Mesothelial cell of epicardium (in vitro differentiated cells): ENCODE measurements around the gene LMX1B. TPM values are rescaled to one million over a fixed set of nuclear protein-coding genes. Genes with fewer than 3 reads are reported as not detected.
A peak's percentile ranks its signal among the peaks of the same experiment; 100 is the strongest.

Source experiments
- DNase-seq, 2 experiments: peaks; one replicate each; pipeline ENCODE4 v3.0.0; 2021; ENCODE audit warnings: low spot score in 2 of 2; ENCODE audit not compliant: unreplicated experiment in 2 of 2
- H3K27ac Mint-ChIP-seq: 2 replicates; pipeline ENCODE4 v1.8.0; 2021; ENCODE audit warnings: mixed read lengths
- H3K27me3 Mint-ChIP-seq: 2 replicates; pipeline ENCODE4 v1.8.0; 2021; ENCODE audit warnings: low read depth, mixed read lengths
- H3K36me3 Mint-ChIP-seq: 2 replicates; pipeline ENCODE4 v1.8.0; 2021; ENCODE audit warnings: mixed read lengths
- H3K4me1 Mint-ChIP-seq: 2 replicates; pipeline ENCODE4 v1.8.0; 2021; ENCODE audit warnings: mixed read lengths
- H3K4me3 Mint-ChIP-seq: 2 replicates; pipeline ENCODE4 v1.8.0; 2021; ENCODE audit warnings: mild to moderate bottlenecking, moderate library complexity, mixed read lengths
- H3K9me3 Mint-ChIP-seq: 2 replicates; pipeline ENCODE4 v1.8.0; 2021; ENCODE audit warnings: mixed read lengths
- total RNA-seq: library from RNA; stranded (reverse); gene quantifications from 3 replicates; pipeline ENCODE4 v1.2.1, GENCODE V29; 2021
- TF ChIP-seq, protein P1 (sequence below): fragments of 200-600 bp; sonication (generic); IDR thresholded peaks from one replicate; pipeline ENCODE4 v1.5.0; 2021; ENCODE audit warnings: antibody characterized with exemption; ENCODE audit not compliant: unreplicated experiment

The LMX1B gene
- total RNA-seq, 1 donor from 2014 or later = 0.09 TPM

DNA sequence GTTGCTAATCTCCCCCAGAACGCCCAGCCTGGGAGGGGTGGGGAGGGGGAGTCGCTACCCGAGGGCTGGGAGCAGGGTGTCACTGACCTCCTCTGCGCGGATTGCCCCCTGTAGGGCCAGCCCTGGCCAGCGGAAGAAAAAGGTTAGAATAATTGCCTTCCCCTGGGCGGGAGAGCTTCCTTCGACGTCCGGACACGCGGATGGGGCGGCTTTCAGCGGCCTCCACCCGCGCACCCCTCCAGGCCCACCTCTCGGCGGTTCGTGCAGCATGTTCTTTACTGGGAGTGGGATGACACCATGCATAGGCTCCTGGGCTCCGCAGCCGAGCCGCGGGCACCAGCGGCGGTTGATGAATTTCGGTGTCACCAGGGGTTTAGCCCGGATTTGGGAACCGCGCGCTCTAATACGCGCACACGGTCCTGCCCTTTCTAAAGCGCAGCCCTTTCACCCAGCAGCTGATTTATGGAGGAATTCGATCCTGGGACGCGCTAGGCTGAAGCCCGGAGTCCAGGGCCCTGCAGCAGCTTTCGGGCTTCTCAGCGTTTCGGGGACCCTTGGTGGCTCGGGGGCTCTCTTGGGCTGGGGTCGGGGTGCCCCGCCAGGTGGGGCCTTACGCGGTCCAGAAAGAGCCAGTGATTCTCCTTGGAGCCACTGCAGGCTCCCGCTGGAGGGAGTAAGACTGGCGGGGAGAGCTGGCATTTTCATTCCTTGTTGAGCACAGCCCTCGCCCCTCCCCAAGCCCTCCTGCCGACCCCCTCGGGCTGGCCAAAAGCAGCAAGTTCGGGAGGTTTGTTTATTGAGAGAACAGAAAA is 10.1 kb downstream of the LMX1B start:
- no peak overlapping the region for H3K4me3 Mint-ChIP-seq
- H3K27me3 Mint-ChIP-seq = peaks cover 100% of the 10 kb centered on the region
- H3K36me3 Mint-ChIP-seq = no peaks in the 10 kb centered on the region
- H3K27ac Mint-ChIP-seq = no peak overlapping the region
- TF ChIP-seq, protein P1, sequence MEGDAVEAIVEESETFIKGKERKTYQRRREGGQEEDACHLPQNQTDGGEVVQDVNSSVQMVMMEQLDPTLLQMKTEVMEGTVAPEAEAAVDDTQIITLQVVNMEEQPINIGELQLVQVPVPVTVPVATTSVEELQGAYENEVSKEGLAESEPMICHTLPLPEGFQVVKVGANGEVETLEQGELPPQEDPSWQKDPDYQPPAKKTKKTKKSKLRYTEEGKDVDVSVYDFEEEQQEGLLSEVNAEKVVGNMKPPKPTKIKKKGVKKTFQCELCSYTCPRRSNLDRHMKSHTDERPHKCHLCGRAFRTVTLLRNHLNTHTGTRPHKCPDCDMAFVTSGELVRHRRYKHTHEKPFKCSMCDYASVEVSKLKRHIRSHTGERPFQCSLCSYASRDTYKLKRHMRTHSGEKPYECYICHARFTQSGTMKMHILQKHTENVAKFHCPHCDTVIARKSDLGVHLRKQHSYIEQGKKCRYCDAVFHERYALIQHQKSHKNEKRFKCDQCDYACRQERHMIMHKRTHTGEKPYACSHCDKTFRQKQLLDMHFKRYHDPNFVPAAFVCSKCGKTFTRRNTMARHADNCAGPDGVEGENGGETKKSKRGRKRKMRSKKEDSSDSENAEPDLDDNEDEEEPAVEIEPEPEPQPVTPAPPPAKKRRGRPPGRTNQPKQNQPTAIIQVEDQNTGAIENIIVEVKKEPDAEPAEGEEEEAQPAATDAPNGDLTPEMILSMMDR = no peak
- peaks cover 27% of the 10 kb centered on the region for H3K4me1 Mint-ChIP-seq
- H3K9me3 Mint-ChIP-seq = no peaks in the 10 kb centered on the region
- DNase-seq = no peak

DNA sequence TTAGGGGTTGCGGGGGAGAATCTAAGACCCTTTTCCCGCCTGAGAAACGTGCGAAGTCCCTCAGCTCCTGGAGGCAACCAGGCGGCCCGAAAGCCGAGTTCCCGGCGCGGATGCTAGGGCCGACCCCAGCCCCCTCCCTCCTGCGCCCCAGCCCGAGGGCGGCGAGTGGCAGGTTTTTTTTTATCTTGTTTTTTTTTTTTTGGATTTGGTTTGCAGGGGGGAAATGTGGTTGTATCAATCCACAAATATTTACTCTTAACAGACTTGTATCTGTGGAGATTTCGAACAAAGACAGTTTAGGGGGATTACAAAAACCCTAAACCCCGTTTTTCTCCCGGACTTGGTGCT is 10.7 kb downstream of the LMX1B start:
- H3K27ac Mint-ChIP-seq = no peak overlapping the region
- TF ChIP-seq, protein P1 = no peak
- H3K27me3 Mint-ChIP-seq = peaks cover 100% of the 10 kb centered on the region
- no peaks in the 10 kb centered on the region for H3K9me3 Mint-ChIP-seq
- no peaks in the 10 kb centered on the region for H3K36me3 Mint-ChIP-seq
- no peak overlapping the region for H3K4me3 Mint-ChIP-seq
- peaks cover 24% of the 10 kb centered on the region for H3K4me1 Mint-ChIP-seq
- DNase-seq = no peak

DNA sequence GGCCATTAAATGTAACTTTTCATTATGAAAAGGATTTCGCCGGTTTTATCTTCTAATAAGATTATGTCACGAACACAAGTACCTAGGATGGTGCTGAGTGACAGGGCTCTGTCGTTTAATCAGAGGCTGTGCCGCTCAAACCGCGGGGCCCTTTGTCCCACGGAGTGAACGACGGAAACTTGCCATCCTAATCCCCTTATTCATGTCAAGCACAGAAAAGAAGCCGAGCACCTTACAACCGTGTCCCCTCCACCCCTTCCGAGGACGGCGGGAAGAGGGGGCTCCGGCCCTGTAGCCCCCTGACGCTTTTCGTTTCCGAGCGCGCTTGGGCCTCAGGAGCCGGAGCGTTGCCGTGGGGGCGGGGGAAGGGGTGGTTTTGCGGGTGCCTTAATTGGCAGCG is 11.2 kb downstream of the LMX1B start:
- DNase-seq = no peak
- Mint-ChIP-seq H3K27me3 (peaks cover 100% of the 10 kb centered on the region), H3K27ac (no peak overlapping the region), H3K4me3 (no peak overlapping the region), H3K36me3 (no peaks in the 10 kb centered on the region), H3K4me1 (peaks cover 24% of the 10 kb centered on the region), H3K9me3 (no peaks in the 10 kb centered on the region)
- TF ChIP-seq, protein P1 = no peak

DNA sequence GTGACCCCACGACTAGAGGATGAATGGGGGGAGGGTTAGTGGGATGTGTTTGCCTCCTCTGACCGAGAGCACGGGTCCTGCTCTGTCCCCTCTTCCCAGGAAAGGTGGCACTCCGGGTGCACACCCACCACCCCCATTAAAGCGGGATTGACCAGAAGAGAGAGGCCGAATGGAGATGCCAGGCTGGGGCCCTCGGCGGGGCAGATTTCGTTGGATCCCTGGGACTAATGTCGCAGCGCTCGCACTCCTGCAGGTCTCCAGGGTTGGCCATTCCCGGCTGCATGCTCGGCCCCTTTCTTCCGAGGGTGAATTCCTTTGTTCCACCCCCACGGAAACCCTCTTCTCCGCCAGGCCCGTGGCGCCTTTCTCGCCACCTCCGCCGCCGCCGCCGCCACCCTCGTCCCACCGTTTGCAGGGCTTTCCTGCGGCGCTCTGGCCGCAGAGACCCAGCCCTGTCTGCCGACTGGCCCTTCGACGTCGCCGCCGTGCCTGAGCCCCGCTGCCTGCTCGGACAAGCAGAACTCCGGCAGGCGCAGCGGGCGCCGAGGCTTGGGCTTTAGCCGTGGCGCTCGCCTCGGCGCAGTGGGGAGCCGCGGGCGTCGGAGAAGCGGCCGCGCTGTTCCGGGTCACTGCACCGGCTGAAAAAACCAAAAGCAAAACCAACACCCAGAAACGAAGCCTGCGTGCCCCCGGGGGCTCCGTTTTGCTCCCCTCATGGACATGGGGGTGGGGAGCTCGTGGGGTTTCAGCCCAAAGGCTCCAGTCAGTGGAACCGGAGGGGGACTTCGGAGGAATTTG is 11.8 kb downstream of the LMX1B start:
- TF ChIP-seq, protein P1 = no peak
- no peak overlapping the region for H3K27ac Mint-ChIP-seq
- H3K27me3 Mint-ChIP-seq = peaks cover 100% of the 10 kb centered on the region
- no peaks in the 10 kb centered on the region for H3K36me3 Mint-ChIP-seq
- H3K4me3 Mint-ChIP-seq = peak overlapping the region; percentile 60
- no peak for DNase-seq
- H3K4me1 Mint-ChIP-seq = peaks cover 24% of the 10 kb centered on the region
- no peaks in the 10 kb centered on the region for H3K9me3 Mint-ChIP-seq

DNA sequence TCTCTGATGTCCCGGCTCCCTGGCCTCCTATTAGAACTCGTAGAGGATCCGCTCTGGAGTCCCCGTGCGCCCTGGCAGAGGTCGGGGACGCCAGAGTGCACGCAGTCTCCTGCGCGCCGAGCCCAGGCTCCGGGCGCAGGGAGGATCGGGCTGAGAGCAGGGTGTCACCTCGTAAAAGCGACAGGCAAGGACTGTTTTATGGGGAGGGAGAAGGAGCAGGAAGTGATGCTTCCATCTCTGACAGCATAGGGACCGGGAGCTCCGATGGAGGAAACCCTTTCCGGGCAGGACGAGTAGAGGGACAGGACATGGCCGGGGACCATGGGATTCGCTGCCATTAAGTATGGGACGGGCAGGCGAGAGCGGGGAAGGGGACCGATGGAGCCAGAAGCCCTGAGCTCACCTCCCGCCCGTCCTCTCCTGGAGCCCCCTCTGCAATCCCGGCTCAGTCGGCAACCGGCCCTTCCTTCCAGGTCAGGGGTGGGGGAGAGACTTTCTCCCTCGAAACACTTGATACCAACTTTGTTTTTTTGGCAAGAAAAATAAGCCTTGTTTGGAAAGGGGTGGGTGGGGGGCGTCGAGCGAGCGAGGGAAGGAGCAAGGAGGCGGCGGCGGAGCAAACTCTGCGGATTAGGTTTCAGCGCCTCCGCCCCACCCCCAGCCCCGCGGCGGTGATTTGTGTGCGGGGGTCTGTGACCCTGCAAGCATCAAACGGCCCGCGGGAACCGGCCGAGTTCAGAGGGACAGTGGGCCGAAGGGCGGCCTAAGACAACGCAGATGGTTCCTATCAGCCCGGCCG is 12.6 kb downstream of the LMX1B start:
- TF ChIP-seq, protein P1 = no peak
- DNase-seq = no peak
- H3K27ac Mint-ChIP-seq = no peak overlapping the region
- no peaks in the 10 kb centered on the region for H3K36me3 Mint-ChIP-seq
- H3K9me3 Mint-ChIP-seq = no peaks in the 10 kb centered on the region
- H3K4me1 Mint-ChIP-seq = peaks cover 24% of the 10 kb centered on the region
- H3K27me3 Mint-ChIP-seq = peaks cover 99% of the 10 kb centered on the region
- peak overlapping the region; percentile 60 for H3K4me3 Mint-ChIP-seq
